Loucy (cell line): ENCODE data around the gene OGA.

ENCODE experiments used
- H2AFZ ChIP-seq: fragments of 200-600 bp; sonication (generic); 2 replicates; pipeline ENCODE4 v1.6.0; 2016; ENCODE audit warnings: antibody characterized with exemption, mild to moderate bottlenecking, low read length, moderate library complexity
- H3F3A ChIP-seq: fragments of 200-600 bp; 2 replicates; pipeline ENCODE4 v1.6.0; 2016; ENCODE audit warnings: antibody characterized with exemption, low read depth, mild to moderate bottlenecking
- H3K27me3 ChIP-seq: fragments of 200-600 bp; sonication (generic); 2 replicates; pipeline ENCODE4 v1.6.1; 2014; ENCODE audit warnings: low read length, mild to moderate bottlenecking; ENCODE audit not compliant: insufficient read depth, poor library complexity, severe bottlenecking
- H3K36me3 ChIP-seq: fragments of 200-600 bp; sonication (generic); 2 replicates; pipeline ENCODE4 v1.6.1; 2016; ENCODE audit warnings: low read length; ENCODE audit not compliant: insufficient read depth
- H3K4me1 ChIP-seq: fragments of 200-600 bp; sonication (generic); 2 replicates; pipeline ENCODE4 v1.5.1; 2014; ENCODE audit warnings: low read length, mild to moderate bottlenecking; ENCODE audit not compliant: insufficient read depth, poor library complexity, severe bottlenecking
- H3K4me2 ChIP-seq: fragments of 200-600 bp; sonication (generic); 2 replicates; pipeline ENCODE4 v1.6.0; 2014; ENCODE audit warnings: antibody characterized with exemption, low read length, low read depth, mild to moderate bottlenecking; ENCODE audit not compliant: poor library complexity, severe bottlenecking
- H3K4me3 ChIP-seq: fragments of 200-600 bp; sonication (generic); 2 replicates; pipeline ENCODE4 v1.5.1; 2014; ENCODE audit warnings: low read length, mild to moderate bottlenecking, mixed read lengths; ENCODE audit not compliant: poor library complexity, severe bottlenecking
- H3K79me2 ChIP-seq: fragments of 200-600 bp; sonication (generic); 2 replicates; pipeline ENCODE4 v1.6.1; 2014; ENCODE audit warnings: low read length; ENCODE audit not compliant: insufficient read depth
- H3K9ac ChIP-seq: fragments of 200-600 bp; sonication (generic); 2 replicates; pipeline ENCODE4 v1.6.0; 2014; ENCODE audit warnings: mild to moderate bottlenecking, low read depth, low read length, moderate library complexity; ENCODE audit not compliant: poor library complexity, severe bottlenecking
- H3K9me2 ChIP-seq: fragments of 200-600 bp; sonication (generic); replicated peaks from 2 replicates; pipeline ENCODE4 v1.6.1; 2016; ENCODE audit warnings: low read depth, low read length, mixed read lengths
- H3K9me3 ChIP-seq: fragments of 200-600 bp; sonication (generic); 2 replicates; pipeline ENCODE4 v1.6.1; 2014; ENCODE audit warnings: mild to moderate bottlenecking, antibody characterized with exemption, low read length, low read depth; ENCODE audit not compliant: insufficient read depth
- H4K20me1 ChIP-seq: fragments of 200-600 bp; sonication (generic); 2 replicates; pipeline ENCODE4 v1.6.0; 2014; ENCODE audit warnings: antibody characterized with exemption, low read length, mild to moderate bottlenecking; ENCODE audit not compliant: insufficient read depth, poor library complexity, severe bottlenecking
- CTCF ChIP-seq: fragments of 200-600 bp; sonication (generic); conservative IDR thresholded peaks from 2 replicates; pipeline ENCODE4 v1.5.1; 2014; ENCODE audit warnings: mild to moderate bottlenecking, antibody characterized with exemption, low read length
- EZH2phosphoT487 ChIP-seq: fragments of 200-600 bp; IDR thresholded peaks from 2 replicates; pipeline ENCODE4 v1.6.1; 2018; ENCODE audit warnings: antibody characterized with exemption, mild to moderate bottlenecking, moderate library complexity, borderline replicate concordance

OGA gene

GRCh38 chr10:101741938-101742337, 76.3 kb downstream of the OGA start:
- TF ChIP-seq CTCF (no peak), EZH2phosphoT487 (no peak)
- H3F3A ChIP-seq = no peaks in the 10 kb centered on the region
- H4K20me1 ChIP-seq = no peaks in the 10 kb centered on the region
- H2AFZ ChIP-seq = no peak overlapping the region
- no peak overlapping the region for H3K4me3 ChIP-seq
- H3K9me2 ChIP-seq = no peaks in the 10 kb centered on the region
- no peaks in the 10 kb centered on the region for H3K9me3 ChIP-seq
- H3K36me3 ChIP-seq = no peaks in the 10 kb centered on the region
- no peaks in the 10 kb centered on the region for H3K27me3 ChIP-seq
- no peak overlapping the region for H3K4me2 ChIP-seq
- H3K4me1 ChIP-seq = no peaks in the 10 kb centered on the region
- no peak overlapping the region for H3K9ac ChIP-seq
- H3K79me2 ChIP-seq = no peaks in the 10 kb centered on the region

GRCh38 chr10:101736666-101737065, 81.6 kb downstream of the OGA start:
- H3K27me3 ChIP-seq = no peaks in the 10 kb centered on the region
- H3K4me1 ChIP-seq = no peaks in the 10 kb centered on the region
- no peaks in the 10 kb centered on the region for H3K79me2 ChIP-seq
- no peak overlapping the region for H2AFZ ChIP-seq
- no peaks in the 10 kb centered on the region for H3K9me2 ChIP-seq
- H3K4me3 ChIP-seq = no peak overlapping the region
- no peaks in the 10 kb centered on the region for H3K9me3 ChIP-seq
- no peak for TF ChIP-seq CTCF
- H4K20me1 ChIP-seq = no peaks in the 10 kb centered on the region
- H3F3A ChIP-seq = no peaks in the 10 kb centered on the region
- no peak overlapping the region for H3K4me2 ChIP-seq
- H3K36me3 ChIP-seq = no peaks in the 10 kb centered on the region
- no peak overlapping the region for H3K9ac ChIP-seq
